Ascending aorta (tissue), 2 donors: Measurements from ENCODE around the gene NAT14. TPM values are rescaled to one million over a fixed set of nuclear protein-coding genes. Genes with fewer than 3 reads are reported as not detected.

Experiments used
- DNase-seq, 2 donors: peaks; one replicate each; pipeline ENCODE4 v3.0.0-alpha.2; 2019; ENCODE audit warnings: low spot score in 2 of 2
- H3K27ac ChIP-seq, 2 donors: fragments of 200-600 bp; sonication (generic); one replicate each; pipeline ENCODE4 v1.5.1; 2016 to 2017; ENCODE audit warnings: mild to moderate bottlenecking in 1 of 2
- H3K27me3 ChIP-seq: fragments of 200-600 bp; sonication (generic); one replicate; pipeline ENCODE4 v1.5.1; 2017
- H3K36me3 ChIP-seq, 2 donors: fragments of 200-600 bp; sonication (generic); one replicate each; pipeline ENCODE4 v1.5.1; 2016
- H3K4me1 ChIP-seq, 2 donors: fragments of 200-600 bp; sonication (generic); one replicate each; pipeline ENCODE4 v1.5.1; 2016 to 2017; ENCODE audit warnings: mild to moderate bottlenecking in 1 of 2
- H3K4me3 ChIP-seq, 2 donors: fragments of 200-600 bp; sonication (generic); one replicate each; pipeline ENCODE4 v1.5.1; 2016 to 2017; ENCODE audit warnings: mild to moderate bottlenecking in 1 of 2
- H3K9me3 ChIP-seq, 2 donors: fragments of 200-600 bp; sonication (generic); one replicate each; pipeline ENCODE4 v1.5.1; 2016
- CTCF ChIP-seq, 3 experiments: fragments of 200-600 bp in 2 of 3; fragments of 450-650 bp in 1 of 3; sonication (generic) in 2 of 3; IDR thresholded peaks; one replicate each; pipeline ENCODE4 v1.5.1; 2016 to 2019; ENCODE audit warnings: antibody characterized with exemption in 3 of 3, mild to moderate bottlenecking in 1 of 3, moderate library complexity in 1 of 3
- intact Hi-C: fragments of 100-400 bp; cut with DNase I; formaldehyde crosslinking; loops from one replicate; pipeline ENCODE4 v1.15.1; 2023
- total RNA-seq: library from RNA; depleted of rRNA; stranded (reverse); fragments of >200 nt; gene quantifications from one replicate; pipeline ENCODE4 v1.1.0, GENCODE V29; 2016

Gene NAT14
- total RNA-seq, 1 donor from 2014 or later: 21.6 TPM

GRCh38 chr19:55536366-55536765 lies 51.4 kb downstream of the NAT14 start:
- Histone ChIP-seq H3K4me1 (no peaks in the 10 kb centered on the region), H3K27me3 (no peaks in the 10 kb centered on the region), H3K36me3 (no peaks in the 10 kb centered on the region), H3K4me3 (no peak overlapping the region), H3K9me3 (no peaks in the 10 kb centered on the region), H3K27ac (no peak overlapping the region)
- no peak for TF ChIP-seq CTCF (IDR thresholded peaks at IDR 0.05)
- intact Hi-C loops: no loop called here
- DNase-seq: no peak

Other genes starting within 250 kb of the NAT14 start
- gene PPP6R1, start 226.2 kb upstream of the NAT14 start, total RNA-seq: 68.3 TPM
- 72.7 TPM for gene HSPBP1, start 205.1 kb upstream of the NAT14 start, total RNA-seq
- gene BRSK1, start 201.2 kb upstream of the NAT14 start, total RNA-seq: 6.5 TPM
- not detected for gene TMEM150B, start 159.8 kb upstream of the NAT14 start, total RNA-seq
- gene KMT5C, start 145.3 kb upstream of the NAT14 start, total RNA-seq: 21.7 TPM
- gene COX6B2, start 130.5 kb upstream of the NAT14 start, total RNA-seq: not detected
- not detected for gene GARIN5B, start 121.9 kb upstream of the NAT14 start, total RNA-seq
- gene IL11, start 114.7 kb upstream of the NAT14 start, total RNA-seq: not detected
- not detected for gene TMEM190, start 108.4 kb upstream of the NAT14 start, total RNA-seq
- gene TMEM238, start 100.9 kb upstream of the NAT14 start, total RNA-seq: not detected
- 542 TPM for gene RPL28, start 99.3 kb upstream of the NAT14 start, total RNA-seq
- 82.6 TPM for gene UBE2S, start 77.4 kb upstream of the NAT14 start, total RNA-seq
- 0.85 TPM for gene SHISA7, start 41.9 kb upstream of the NAT14 start, total RNA-seq
- gene ISOC2, start 23.5 kb upstream of the NAT14 start, total RNA-seq: 96.7 TPM
- not detected for gene C19orf85, start 20.4 kb upstream of the NAT14 start, total RNA-seq
- gene ZNF628, start 8.6 kb upstream of the NAT14 start, total RNA-seq: 13.2 TPM
- 22.4 TPM for gene SSC5D, start 3.2 kb downstream of the NAT14 start, total RNA-seq
- not detected for gene SBK2, start 51.9 kb downstream of the NAT14 start, total RNA-seq
- gene SBK3, start 60.4 kb downstream of the NAT14 start, total RNA-seq: not detected
- 14.2 TPM for gene ZNF579, start 95.7 kb downstream of the NAT14 start, total RNA-seq
- gene FIZ1, start 114.3 kb downstream of the NAT14 start, total RNA-seq: 30.5 TPM
- 28.6 TPM for gene ZNF524, start 115.1 kb downstream of the NAT14 start, total RNA-seq
- 22.0 TPM for gene ZNF865, start 120.5 kb downstream of the NAT14 start, total RNA-seq
- gene ZNF784, start 139.4 kb downstream of the NAT14 start, total RNA-seq: 14.7 TPM
- 163 TPM for gene ZNF580, start 155.8 kb downstream of the NAT14 start, total RNA-seq
- 12.1 TPM for gene ZNF581, start 158.5 kb downstream of the NAT14 start, total RNA-seq
- gene CCDC106, start 163.0 kb downstream of the NAT14 start, total RNA-seq: 27.6 TPM
- 221 TPM for gene U2AF2, start 169.8 kb downstream of the NAT14 start, total RNA-seq
- gene EPN1, start 190.0 kb downstream of the NAT14 start, total RNA-seq: 122 TPM